HS-27A (cell line): ENCODE measurements around the gene PDZRN3.

Experiments used
- DNase-seq: peaks from one replicate; pipeline ENCODE4 v3.0.0-alpha.2; 2012; ENCODE audit warnings: low read depth, missing footprints

PDZRN3 gene

GRCh38 chr3:73556520-73557372 lies 68.0 kb downstream of the PDZRN3 start:
- no peak for DNase-seq

GRCh38 chr3:73555076-73555475 lies 69.7 kb downstream of the PDZRN3 start:
- DNase-seq = no peak

GRCh38 chr3:73552700-73553099 lies 72.0 kb downstream of the PDZRN3 start:
- no peak for DNase-seq

- DNase-seq = no peak
Measured at GRCh38 chr3:73550032-73550431, 74.7 kb downstream of the PDZRN3 start.

- no peak for DNase-seq
Measured at GRCh38 chr3:73549051-73549600, 75.6 kb downstream of the PDZRN3 start.

- DNase-seq = no peak
Measured at GRCh38 chr3:73548436-73548835, 76.3 kb downstream of the PDZRN3 start.

DNA sequence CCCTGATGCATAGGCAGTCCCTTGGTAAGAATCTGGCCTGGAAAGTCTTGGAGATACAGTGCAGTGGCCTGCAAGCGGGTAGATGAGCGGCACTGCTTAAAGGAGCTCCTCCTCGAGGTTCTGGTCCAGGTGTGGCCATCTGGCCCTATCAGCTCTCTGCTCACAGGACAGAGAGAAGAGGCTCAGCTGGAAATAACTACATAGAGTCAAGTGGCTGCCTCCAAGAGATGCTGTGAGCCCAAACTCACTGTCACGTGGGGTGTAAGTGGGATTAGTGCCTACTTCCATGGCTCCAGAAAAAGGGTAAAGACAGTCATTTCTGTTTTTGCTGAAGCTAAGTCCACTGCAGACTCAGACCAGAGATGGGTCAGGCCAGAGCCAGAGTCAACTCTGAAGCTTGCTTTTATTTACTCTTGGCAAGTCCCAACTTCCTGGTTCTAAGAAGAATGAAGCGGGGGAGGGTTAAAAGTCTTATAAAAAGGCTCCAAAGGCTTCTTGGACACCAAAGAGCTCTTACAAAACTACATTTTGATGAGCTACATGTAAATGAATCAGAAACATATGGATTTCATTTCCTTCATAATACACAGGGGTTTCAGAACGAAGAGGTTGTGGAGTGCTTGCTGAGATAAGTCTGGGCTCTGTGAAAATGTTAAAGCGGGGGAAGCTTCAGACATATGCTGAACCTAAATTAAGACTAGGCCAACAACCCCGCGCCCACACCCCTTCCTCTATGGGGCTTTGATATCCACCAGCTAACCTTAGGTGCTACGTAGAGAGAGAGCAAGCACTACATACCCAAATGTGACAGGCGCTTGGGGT lies 77.1 kb downstream of the PDZRN3 start:
- DNase-seq = no peak

DNA sequence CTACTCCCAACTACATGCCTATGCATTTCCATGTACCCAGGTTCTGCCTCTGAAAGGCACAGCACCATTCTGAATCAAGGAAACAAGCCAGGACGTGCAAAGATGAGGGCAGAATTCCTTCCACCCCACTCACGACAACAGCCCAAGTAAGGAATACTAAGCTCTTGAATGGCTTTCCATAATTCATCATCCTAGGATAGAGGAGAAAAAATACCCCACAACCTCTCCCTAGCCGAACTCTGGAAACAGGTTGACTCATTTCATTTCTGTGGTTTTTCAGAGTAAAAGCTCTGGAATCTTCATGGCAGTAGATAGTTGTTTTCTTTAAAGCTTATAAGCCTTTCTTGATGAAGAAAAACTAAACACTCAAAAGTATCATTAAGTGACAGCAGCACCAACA lies 77.8 kb downstream of the PDZRN3 start:
- DNase-seq = peak; percentile 86

GRCh38 chr3:73543412-73543811 lies 81.3 kb downstream of the PDZRN3 start:
- no peak for DNase-seq

GRCh38 chr3:73542136-73542535 lies 82.6 kb downstream of the PDZRN3 start:
- no peak for DNase-seq

DNA sequence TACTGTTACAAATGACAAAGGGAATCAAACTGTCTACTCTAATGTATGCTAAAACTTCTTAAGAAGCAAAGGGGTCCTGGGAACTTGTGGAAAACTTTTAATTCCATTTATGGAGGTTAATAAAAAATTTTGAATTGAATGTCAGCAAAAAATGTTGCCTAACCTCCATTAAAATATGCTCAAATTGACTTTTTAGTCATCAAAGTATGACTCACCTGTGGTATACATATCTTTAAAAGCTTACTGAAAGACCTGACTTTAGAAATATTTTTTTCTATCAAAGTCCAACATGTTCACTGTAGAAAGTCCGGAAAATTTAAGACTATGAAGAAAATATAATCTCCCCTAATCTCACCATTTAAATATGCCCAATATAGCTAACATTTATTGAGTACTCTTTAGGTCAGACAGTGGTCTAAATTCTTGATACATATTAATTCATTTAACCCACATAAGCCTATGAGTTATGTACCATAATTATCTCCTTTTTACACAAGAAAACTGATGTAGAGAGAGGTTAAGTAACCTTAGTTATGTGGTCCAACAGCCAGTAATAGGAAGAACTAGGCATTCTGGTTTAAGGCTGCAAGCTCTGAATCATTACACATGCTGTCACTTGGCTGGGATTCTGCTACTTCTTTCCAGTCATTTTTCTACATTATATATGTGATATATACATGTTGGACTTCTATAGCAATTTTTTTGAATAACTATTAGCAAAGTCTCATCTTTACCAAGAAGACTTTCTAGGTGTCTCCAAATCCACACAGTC lies 83.6 kb downstream of the PDZRN3 start:
- no peak for DNase-seq

DNA sequence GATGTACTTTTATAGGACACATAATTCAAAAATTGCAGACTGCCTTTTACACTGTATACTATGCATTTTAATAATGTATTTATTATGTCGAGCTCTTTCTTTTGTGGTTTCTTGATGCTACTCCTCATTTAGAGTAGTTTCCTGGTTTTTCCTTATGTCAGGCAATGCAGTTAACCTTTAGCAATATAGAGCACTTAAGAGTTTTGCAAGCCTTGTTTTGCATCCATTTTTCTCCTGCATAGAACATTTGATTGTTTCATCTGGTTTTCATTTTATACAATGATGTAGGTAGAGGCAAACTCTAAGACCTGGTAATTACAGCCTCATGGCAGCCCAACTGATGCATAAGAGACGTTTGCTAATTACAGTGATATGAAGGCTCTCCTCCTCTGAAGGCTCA lies 86.3 kb downstream of the PDZRN3 start:
- DNase-seq = no peak

GRCh38 chr3:73536952-73537351 lies 87.8 kb downstream of the PDZRN3 start:
- DNase-seq = no peak

DNA sequence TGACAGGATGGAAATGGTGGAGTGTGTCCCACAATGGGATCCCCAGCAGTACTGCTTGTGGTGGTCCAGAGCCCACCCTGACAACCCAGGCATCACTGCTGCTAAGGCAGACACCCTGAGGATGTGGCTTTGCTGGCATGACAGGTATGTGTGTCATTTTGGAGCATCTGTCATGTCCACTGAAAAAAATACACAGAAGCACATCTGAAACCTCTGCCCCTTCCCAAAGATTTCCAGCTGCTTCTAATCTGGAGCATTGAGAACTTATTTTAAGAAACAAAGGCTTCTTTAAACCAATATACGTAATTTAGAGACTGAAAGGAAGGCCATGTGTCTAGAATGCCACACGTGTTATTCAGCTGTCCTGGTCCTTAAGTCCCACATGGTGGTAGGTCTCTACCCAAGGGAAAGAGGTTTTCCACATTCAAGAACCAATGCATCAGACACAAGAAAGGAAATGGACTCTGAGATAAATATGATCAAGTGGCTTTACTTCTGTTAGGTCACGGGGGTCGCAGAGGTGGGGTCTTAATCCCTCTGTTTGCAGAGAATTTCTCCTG lies 88.3 kb downstream of the PDZRN3 start:
- no peak for DNase-seq

DNA sequence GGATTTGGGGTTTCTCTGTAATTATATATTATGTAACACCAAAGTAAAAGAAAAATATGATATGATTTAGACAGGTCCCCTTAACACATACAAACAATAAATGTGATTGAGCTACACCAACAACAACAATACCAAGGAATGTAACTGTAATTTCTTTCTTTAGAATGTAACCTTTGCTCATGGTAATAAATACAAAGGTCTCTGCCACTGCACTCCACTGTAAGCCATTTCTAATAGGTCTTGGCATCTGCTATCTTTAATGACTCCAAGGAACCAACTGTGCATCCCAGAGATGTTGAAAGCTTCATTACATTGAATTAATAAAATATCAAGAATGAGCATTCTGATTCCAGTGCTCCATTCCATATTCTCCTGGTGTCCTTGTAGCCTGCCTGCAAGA lies 88.8 kb downstream of the PDZRN3 start:
- DNase-seq = no peak

DNA sequence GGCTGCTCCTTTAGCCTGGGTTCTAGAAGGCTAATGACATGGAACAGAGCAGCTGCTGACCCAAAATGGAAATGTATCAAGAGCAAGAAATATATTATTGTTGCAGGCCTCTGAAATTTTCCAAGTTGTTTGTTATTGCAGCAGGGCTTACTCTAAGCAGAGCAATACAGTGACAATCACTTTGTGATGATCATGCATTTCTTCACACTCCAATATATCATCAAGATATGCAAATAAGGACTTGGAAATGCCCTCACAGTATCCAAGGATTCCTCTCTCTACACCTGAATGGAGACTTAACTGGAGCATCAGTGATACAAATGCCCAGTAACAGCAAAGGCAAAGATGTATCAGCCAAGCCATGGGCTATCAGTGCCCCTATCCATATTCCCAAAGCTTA lies 89.6 kb downstream of the PDZRN3 start:
- DNase-seq = no peak

DNA sequence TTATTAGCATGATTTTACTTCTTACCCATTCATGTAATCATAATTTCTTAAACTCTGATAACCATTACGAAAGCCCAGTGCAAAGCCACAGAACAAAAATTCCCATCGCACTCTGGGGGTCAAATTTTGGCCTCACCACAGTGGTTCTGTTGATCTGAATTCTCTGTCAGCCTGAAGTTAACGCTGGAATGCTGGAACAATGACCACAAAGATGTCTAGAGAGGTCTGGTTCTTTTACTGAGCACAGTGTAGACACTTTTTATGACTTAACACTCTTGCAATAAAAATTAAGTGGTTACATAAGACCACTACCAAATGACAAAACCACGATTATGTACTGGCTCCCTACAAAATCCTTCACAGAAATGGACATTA lies 94.7 kb downstream of the PDZRN3 start:
- DNase-seq = peak; percentile 31

GRCh38 chr3:73529308-73530021 lies 95.3 kb downstream of the PDZRN3 start:
- no peak for DNase-seq

DNA sequence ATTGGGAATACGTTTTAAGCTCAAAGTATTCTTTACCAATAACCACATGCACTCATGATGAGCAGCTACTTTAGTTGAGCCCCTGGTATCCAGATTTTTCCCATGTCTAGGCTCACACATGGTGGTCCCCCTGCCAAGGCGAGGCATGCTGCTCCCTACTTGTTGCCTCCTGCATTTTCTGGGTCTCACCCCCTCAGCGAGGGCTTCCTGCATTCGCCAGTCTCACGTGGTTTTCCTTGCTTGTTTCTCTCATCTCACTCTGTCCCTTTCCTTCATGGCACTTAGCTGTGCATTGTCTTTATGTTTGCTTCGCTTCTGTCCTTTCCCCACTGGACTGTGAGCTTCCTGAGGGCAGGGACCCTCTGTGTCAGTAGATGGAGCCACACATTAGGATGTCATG lies 99.2 kb downstream of the PDZRN3 start:
- DNase-seq = no peak

GRCh38 chr3:73523661-73524060 lies 101.1 kb downstream of the PDZRN3 start:
- DNase-seq = no peak

DNA sequence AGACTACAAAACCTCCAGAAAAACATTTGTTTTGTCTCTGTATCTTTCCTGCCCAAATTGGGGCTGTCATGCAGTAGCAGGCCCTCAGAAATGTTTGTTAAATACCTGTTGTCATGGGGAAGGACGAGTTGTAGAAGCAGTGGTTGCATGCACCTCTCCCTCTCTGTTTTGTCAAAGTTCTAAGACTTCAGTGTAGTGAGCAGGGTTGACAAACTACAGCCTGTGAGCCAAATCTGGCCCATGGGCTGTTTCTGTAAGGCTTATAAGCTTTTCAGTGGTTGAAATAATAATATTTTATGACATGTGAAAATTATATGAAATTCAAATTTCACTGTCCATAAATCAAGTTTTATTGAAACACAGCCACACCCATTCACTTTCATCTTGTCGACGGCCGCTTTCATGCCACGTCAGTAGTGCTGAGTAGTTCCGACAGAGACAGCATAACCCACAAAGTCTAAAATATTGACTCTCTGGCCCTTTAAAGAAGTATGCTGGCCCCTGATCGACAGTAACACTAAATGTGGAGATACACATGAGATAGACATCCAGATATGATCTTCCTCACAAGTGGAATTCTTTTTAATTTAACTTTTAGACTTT lies 102.9 kb downstream of the PDZRN3 start:
- DNase-seq = no peak
